GM12864 (cell line): Measurements from ENCODE around the gene RAB11A.

Experiments used
- DNase-seq: peaks from one replicate; pipeline ENCODE4 v3.0.0-alpha.2; 2011; ENCODE audit warnings: low read depth
- H3K4me3 ChIP-seq: 2 replicates; pipeline ENCODE4 v1.5.1; 2011; ENCODE audit warnings: mild to moderate bottlenecking, low read depth, low read length, control low read depth
- CTCF ChIP-seq: IDR thresholded peaks from 2 replicates; pipeline ENCODE4 v1.5.1; 2011; ENCODE audit warnings: low read depth, mild to moderate bottlenecking, moderate library complexity, low read length, control low read depth, inconsistent platforms; ENCODE audit errors: missing control alignments

The RAB11A gene

GRCh38 chr15:65916664-65917406, 47.5 kb downstream of the RAB11A start:
- H3K4me3 ChIP-seq, result peak overlapping the region; percentile 14; the same call in 1 of the 2 replicates
- peak; percentile 57 for DNase-seq
- peak; percentile 61 for TF ChIP-seq CTCF

- DNase-seq, result no peak
- H3K4me3 ChIP-seq, result no peak overlapping the region
- no peak for TF ChIP-seq CTCF
These were observed 48.1 kb downstream of the RAB11A start for GRCh38 chr15:65917407-65917756.

- no peak for DNase-seq
- no peak for TF ChIP-seq CTCF
- H3K4me3 ChIP-seq, result no peak overlapping the region
These were observed 48.6 kb downstream of the RAB11A start for GRCh38 chr15:65917936-65918335.

- no peak for DNase-seq
- TF ChIP-seq CTCF, result no peak
- no peak overlapping the region for H3K4me3 ChIP-seq
These were observed 49.1 kb downstream of the RAB11A start for GRCh38 chr15:65918357-65918920.

- DNase-seq, result no peak
- no peak overlapping the region for H3K4me3 ChIP-seq
- no peak for TF ChIP-seq CTCF
These were observed 49.7 kb downstream of the RAB11A start for GRCh38 chr15:65918945-65919344.

- TF ChIP-seq CTCF, result no peak
These were observed 50.1 kb downstream of the RAB11A start for GRCh38 chr15:65919353-65919752.

GRCh38 chr15:65920121-65920520, 50.8 kb downstream of the RAB11A start:
- H3K4me3 ChIP-seq, result no peak overlapping the region
- no peak for TF ChIP-seq CTCF
- no peak for DNase-seq

More at GRCh38 chr15:65919353-65919752, 50.1 kb downstream of the RAB11A start:
- H3K4me3 ChIP-seq, result no peak overlapping the region
- no peak for DNase-seq
